GM13977 (cell line): ENCODE measurements around the gene CCDC71L.
"Not testable (repeated sequence)": the region's sequence is repeated elsewhere in the genome, so short reads cannot be mapped to it uniquely, and the experiment has no call there.

Experiments used
- DNase-seq: peaks from one replicate; pipeline ENCODE4 v3.0.0; 2012; ENCODE audit warnings: low spot score
- CTCF ChIP-seq: IDR thresholded peaks from 2 replicates; pipeline ENCODE4 v1.5.1; 2012; ENCODE audit warnings: mild to moderate bottlenecking, control low read depth; ENCODE audit not compliant: insufficient read depth; ENCODE audit errors: extremely low read depth, missing control alignments
- in situ Hi-C: fragments of 300-500 bp; cut with MboI; formaldehyde crosslinking; loops from one replicate; pipeline ENCODE4 v1.12.0; 2022; ENCODE audit warnings: low sequenced_read_pairs, low pct_unique_long_range_greater_than_20kb, mixed read lengths, inconsistent platforms; ENCODE audit not compliant: unreplicated experiment

Gene CCDC71L

GRCh38 chr7:106660862-106661720 is at the start of gene CCDC71L:
TSS of gene CCDC71L (minus strand) at chr7:106661158. CDS start at chr7:106660896, 262 bp downstream.
- no peak for TF ChIP-seq CTCF
- in situ Hi-C loops: loop anchor here (10.0 to 25.0 kb wide), 2 partner anchors 74 to 474 kb away; no protein-coding TSS in a partner anchor
- DNase-seq: peak; percentile 94

GRCh38 chr7:106709604-106710003 is 48.6 kb upstream of the CCDC71L start:
- DNase-seq, in situ Hi-C loops: not testable (repeated sequence)

GRCh38 chr7:106704000-106704840 is 43.3 kb upstream of the CCDC71L start:
- TF ChIP-seq CTCF: no peak
- in situ Hi-C loops: no loop called here
- DNase-seq: peak; percentile 26

- no peak for TF ChIP-seq CTCF
- in situ Hi-C loops: no loop called here
- DNase-seq: no peak
Observed at GRCh38 chr7:106693677-106694353, 32.9 kb upstream of the CCDC71L start.

GRCh38 chr7:106692450-106693051 is 31.6 kb upstream of the CCDC71L start:
- in situ Hi-C loops: no loop called here

GRCh38 chr7:106688161-106688560 is 27.2 kb upstream of the CCDC71L start:
- DNase-seq, in situ Hi-C loops: not testable (repeated sequence)

More at GRCh38 chr7:106692450-106693051, 31.6 kb upstream of the CCDC71L start:
- no peak for TF ChIP-seq CTCF
- DNase-seq: no peak

- DNase-seq: no peak
- in situ Hi-C loops: no loop called here
- TF ChIP-seq CTCF: no peak
Observed at GRCh38 chr7:106683941-106684340, 23.0 kb upstream of the CCDC71L start.
